ENCODE data around the gene OTUD5. TPM values are rescaled to one million over a fixed set of nuclear protein-coding genes. Genes with fewer than 3 reads are reported as not detected.

Gene OTUD5
- total RNA-seq, 1 experiment from 2014 or later = 62.5 TPM

DNA sequence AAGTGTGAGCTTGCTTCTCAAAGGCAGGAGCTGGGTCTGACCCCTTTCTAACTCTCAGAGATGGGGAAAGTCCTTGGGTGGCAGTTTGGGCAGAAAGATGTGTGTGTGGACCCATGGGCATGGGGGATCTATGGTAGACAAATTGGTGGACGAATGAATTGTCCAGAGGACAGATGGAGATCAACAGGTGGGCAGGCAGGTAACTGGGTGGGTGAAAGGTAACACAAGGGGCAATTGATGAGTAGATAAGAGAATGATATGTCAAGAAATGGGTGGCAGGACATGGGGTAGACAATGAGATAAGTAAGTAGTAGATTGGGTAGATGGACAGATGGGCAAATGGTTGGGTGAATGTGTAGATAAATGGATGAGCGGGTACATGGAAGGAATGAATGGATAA lies 17.2 kb upstream of the OTUD5 start:
- Histone ChIP-seq H2BK120ac (ENCODE audit: low read depth, low read length, poor library complexity, severe bottlenecking) (no peak overlapping the region), H3K9ac (ENCODE audit: extremely low read depth, insufficient read length, low read length) (no peak overlapping the region), H3K23me2 (ENCODE audit: insufficient read length, low read depth, low read length, poor library complexity, severe bottlenecking) (peaks cover 10% of the 10 kb centered on the region), H3K4me1 (ENCODE audit: insufficient read depth, low read length) (no peaks in the 10 kb centered on the region), H4K20me1 (ENCODE audit: control insufficient read depth, insufficient read depth, insufficient read length) (no peaks in the 10 kb centered on the region), H3K79me2 (ENCODE audit: insufficient read depth, low read length) (no peaks in the 10 kb centered on the region), H4K5ac (ENCODE audit: insufficient read length, low read depth, low read length) (no peak overlapping the region), H3K56ac (ENCODE audit: insufficient read length, low read depth, low read length) (no peak overlapping the region), H2BK20ac (ENCODE audit: low read depth, low read length, poor library complexity, severe bottlenecking) (no peak overlapping the region), H2AK5ac (ENCODE audit: insufficient read length, low read length) (no peak overlapping the region), H4K91ac (ENCODE audit: insufficient read length, low read depth, low read length) (no peak overlapping the region), H3K27me3 (ENCODE audit: insufficient read depth, low read length) (no peaks in the 10 kb centered on the region), H3K9me3 (ENCODE audit: control insufficient read depth, low read depth, low read length) (no peaks in the 10 kb centered on the region), H3K23ac (ENCODE audit: insufficient read length, low read depth, low read length) (no peak overlapping the region), H4K8ac (replicated peaks; ENCODE audit: insufficient read length, low read depth, low read length) (no peak overlapping the region), H3K4ac (ENCODE audit: low read depth, low read length) (no peak overlapping the region), H3K79me1 (ENCODE audit: insufficient read depth, low read depth, low read length, poor library complexity, severe bottlenecking) (no peaks in the 10 kb centered on the region), H3K4me2 (ENCODE audit: insufficient read depth, insufficient read length, low read length) (no peak overlapping the region), H2AFZ (ENCODE audit: low read length) (no peak overlapping the region), H2BK12ac (ENCODE audit: insufficient read length, low read depth, low read length) (no peak overlapping the region), H3K18ac (ENCODE audit: insufficient read length, low read depth, low read length) (no peak overlapping the region), H2BK15ac (ENCODE audit: low read depth, low read length) (no peak overlapping the region), H3K14ac (ENCODE audit: insufficient read depth, low read length) (no peak overlapping the region), H3T11ph (ENCODE audit: low read length) (no peak overlapping the region), H2BK5ac (ENCODE audit: insufficient read length, low read length) (no peak overlapping the region), H3K27ac (ENCODE audit: insufficient read length, low read depth, low read length) (no peak overlapping the region)
- DNase-seq = no peak
- Mint-ChIP-seq H3K4me1 (peaks cover 8 to 9% of the 10 kb centered on the region in 2 experiments; a peak in 3 of 4 replicates), H3K27me3 (ENCODE audit: low read depth) (peaks cover 2% of the 10 kb centered on the region), H3K27ac (no peak overlapping the region), H3K36me3 (ENCODE audit: insufficient read depth in 1 of 3, low read depth in 3 of 3) (peaks cover 24 to 48% (median 37%) of the 10 kb centered on the region in 3 experiments), H3K9me3 (peaks cover 69 to 80% of the 10 kb centered on the region in 2 experiments), H3K4me3 (no peak overlapping the region; a peak in 1 of 5 replicates)
- TF ChIP-seq, protein P1, sequence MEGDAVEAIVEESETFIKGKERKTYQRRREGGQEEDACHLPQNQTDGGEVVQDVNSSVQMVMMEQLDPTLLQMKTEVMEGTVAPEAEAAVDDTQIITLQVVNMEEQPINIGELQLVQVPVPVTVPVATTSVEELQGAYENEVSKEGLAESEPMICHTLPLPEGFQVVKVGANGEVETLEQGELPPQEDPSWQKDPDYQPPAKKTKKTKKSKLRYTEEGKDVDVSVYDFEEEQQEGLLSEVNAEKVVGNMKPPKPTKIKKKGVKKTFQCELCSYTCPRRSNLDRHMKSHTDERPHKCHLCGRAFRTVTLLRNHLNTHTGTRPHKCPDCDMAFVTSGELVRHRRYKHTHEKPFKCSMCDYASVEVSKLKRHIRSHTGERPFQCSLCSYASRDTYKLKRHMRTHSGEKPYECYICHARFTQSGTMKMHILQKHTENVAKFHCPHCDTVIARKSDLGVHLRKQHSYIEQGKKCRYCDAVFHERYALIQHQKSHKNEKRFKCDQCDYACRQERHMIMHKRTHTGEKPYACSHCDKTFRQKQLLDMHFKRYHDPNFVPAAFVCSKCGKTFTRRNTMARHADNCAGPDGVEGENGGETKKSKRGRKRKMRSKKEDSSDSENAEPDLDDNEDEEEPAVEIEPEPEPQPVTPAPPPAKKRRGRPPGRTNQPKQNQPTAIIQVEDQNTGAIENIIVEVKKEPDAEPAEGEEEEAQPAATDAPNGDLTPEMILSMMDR (conservative IDR thresholded peaks at IDR 0.05) = no peak
- WGBS (ENCODE audit: extremely low coverage, insufficient read length, low lambda C conversion rate) = 40% methylated on average over 1 of the region's 2 CpGs
